MG63 (cell line): ENCODE data around the gene ACOX3. TPM values are rescaled to one million over a fixed set of nuclear protein-coding genes. Genes with fewer than 3 reads are reported as not detected.

ENCODE experiments used
- DNase-seq: peaks from one replicate; pipeline ENCODE4 v3.0.0-alpha.2; 2020
- H3K27me3 ChIP-seq: fragments of 250-450 bp; sonication (Bioruptor Pico); 2 replicates; pipeline ENCODE4 v1.5.1; 2020; ENCODE audit warnings: mild to moderate bottlenecking, moderate library complexity
- H3K36me3 ChIP-seq: fragments of 250-450 bp; sonication (Bioruptor Pico); 2 replicates; pipeline ENCODE4 v1.5.1; 2020; ENCODE audit warnings: mild to moderate bottlenecking, moderate library complexity
- H3K4me3 ChIP-seq: fragments of 250-450 bp; sonication (Bioruptor Pico); 2 replicates; pipeline ENCODE4 v1.5.1; 2020; ENCODE audit warnings: mild to moderate bottlenecking, moderate library complexity
- H3K9me3 ChIP-seq: fragments of 250-450 bp; sonication (Bioruptor Pico); 2 replicates; pipeline ENCODE4 v1.5.1; 2020; ENCODE audit warnings: mild to moderate bottlenecking, moderate library complexity
- total RNA-seq: library from RNA; depleted of rRNA; stranded (reverse); fragments of >200 nt; shearing (Covaris generic); gene quantifications from 2 replicates; pipeline ENCODE4 v1.2.3, GENCODE V29; 2014; ENCODE audit warnings: low replicate concordance

ACOX3 gene
- total RNA-seq, 1 experiment from 2014 or later: 20.3 TPM

DNA sequence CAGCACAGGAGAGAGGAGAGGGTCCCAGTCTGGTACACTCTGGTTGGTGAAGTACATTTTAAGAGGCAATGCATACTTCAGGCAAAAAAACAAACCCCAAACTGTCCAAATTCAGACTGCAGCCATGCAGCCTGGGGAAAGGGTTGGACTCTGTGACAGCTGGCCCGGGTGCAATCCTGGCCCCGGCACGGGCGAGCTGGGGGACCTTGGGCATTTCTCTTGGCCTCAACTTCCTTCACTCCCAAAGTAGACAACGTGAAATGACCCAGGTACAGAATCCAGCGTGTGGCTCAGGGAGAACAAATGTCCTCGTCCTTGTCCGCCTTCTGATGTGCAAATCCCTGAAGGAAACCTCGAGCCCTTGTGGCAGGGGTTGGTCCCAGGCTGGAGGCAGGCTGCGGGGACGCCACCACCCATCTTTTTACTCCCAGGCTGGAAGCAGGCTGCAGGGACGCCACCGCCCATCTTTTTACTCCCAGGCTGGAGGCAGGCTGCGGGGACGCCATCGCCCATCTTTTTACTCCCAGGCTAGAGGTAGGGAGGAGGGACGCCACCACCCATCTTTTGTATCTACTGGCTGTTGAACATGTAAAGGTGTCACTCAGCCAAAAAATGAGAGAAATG lies 62.3 kb downstream of the ACOX3 start:
- no peak for DNase-seq

DNA sequence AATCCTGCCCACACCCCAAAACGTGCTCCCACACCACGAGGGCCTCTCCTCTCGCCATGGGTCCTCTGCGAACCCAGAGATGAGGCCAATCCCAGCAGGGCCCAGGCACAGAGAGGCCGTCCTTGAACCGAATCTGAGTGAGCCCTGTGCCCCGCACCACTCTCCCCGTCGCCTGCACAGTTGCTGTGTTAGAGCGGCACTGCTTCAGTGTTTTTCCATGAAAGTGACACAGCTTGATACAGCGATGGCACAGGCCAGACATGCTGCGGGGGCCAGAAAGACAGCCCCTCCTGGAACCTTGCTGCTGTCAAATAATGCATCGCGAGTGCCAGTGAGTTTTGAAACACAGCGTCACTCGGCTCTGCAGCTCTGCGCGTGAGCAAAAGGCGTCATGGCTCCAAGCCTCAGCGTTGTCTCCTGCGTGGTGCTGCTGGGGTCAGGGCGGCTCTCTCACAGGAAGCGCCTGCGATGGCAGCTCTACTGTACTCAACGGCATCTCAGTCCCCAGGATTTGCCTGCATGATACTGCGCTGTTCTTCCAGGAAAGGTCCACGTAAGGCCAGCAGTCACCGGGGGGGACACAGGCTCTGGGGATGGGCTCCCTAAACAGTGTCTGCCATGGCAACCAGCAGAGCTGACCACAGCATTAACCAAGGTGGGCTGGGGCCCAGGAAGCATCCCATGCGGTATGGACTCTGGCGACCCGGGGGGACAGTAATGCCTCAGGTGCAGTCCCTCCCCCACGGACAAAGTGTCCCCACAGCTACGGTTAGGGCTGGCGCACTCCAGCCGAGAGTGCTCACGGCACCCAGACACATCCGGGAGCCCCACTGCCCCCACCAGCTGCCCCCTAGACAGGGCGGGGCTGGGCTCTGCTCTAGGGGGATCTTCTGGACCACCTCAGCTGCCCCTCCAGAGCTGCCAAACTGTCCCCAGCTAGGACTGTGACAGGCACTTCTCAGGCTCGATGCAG lies 63.1 kb downstream of the ACOX3 start:
- no peak overlapping the region for H3K4me3 ChIP-seq
- H3K36me3 ChIP-seq: no peaks in the 10 kb centered on the region
- no peak for DNase-seq
- no peaks in the 10 kb centered on the region for H3K9me3 ChIP-seq
- H3K27me3 ChIP-seq: no peaks in the 10 kb centered on the region

More for the DNA sequence above, 62.3 kb downstream of the ACOX3 start:
- no peaks in the 10 kb centered on the region for H3K27me3 ChIP-seq
- H3K4me3 ChIP-seq: no peak overlapping the region
- H3K9me3 ChIP-seq: no peaks in the 10 kb centered on the region
- H3K36me3 ChIP-seq: no peaks in the 10 kb centered on the region

DNA sequence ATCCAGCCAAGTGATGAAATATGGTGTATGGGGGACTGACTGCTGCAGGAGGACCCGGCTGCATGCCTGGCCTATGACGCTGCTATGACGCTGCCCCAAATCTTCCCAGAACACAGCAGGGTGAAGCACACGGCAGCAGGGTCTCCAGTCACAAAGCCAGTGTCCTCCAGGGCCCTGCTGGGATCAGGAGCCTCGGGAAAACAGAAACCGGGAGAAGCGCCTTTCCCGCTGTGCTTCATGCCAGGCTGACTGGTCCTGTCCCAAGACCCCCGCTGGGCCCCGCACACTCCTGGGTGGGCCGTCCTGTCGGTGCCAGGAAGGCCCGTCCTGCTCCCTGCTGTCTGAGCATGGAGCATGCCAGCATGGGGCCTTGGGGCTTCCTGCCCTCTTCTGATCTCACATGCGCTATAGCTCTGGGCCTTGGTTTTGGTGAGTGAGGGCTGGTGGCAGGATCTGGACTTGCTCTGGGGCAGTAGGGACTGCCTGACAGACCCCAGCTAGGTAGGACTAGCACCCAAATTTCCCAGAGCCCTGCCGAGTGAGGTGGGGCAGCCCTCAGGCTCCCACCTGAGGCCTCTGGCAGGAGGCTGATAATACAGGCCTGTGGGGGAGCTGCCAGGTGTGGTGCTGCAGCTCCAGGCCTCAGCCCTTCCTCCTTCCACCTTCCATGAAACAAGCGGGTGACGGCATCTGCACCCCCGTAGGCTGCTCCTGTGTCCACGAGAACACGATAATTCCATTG lies 64.0 kb downstream of the ACOX3 start:
- no peaks in the 10 kb centered on the region for H3K36me3 ChIP-seq
- no peaks in the 10 kb centered on the region for H3K27me3 ChIP-seq
- H3K4me3 ChIP-seq: no peak overlapping the region
- H3K9me3 ChIP-seq: no peaks in the 10 kb centered on the region
- no peak for DNase-seq

DNA sequence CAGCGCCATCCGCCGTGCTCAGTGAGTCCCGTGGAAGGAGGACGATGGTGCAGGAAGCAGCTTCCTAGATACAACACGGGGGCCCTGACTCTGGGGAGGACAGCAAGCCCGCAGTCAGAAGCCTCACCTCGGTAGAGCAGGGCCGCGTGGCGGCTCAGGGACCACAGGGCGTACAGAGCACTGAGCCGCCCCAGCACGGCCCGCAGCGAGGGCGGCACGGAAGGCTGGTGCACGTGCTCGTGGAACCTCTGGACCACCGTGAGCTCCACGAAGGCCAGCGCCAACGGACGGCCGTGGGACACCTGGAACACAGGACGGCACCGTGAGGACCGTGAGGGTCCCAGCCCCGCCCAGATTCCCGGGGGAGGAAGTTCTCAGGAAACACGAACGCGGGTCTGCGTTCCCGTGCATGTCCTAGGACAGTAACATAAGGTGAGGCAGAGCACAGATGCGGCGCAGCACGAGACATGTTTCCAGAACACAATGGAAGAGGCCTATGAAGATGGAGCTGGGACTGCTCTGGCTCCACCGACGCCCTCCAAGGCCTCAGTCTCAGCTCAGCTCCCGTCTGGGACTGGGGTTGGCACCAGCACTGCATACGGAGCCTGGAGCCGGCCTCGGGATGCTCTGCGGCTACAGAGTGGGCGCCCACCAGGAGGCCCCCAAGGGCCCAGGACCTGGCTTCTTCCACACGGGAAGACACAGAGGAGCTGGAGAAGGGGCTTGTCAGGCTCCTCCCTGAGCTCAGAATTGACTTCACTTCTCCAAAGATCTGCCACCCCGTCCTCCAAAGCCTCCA lies 65.5 kb downstream of the ACOX3 start:
- Histone ChIP-seq H3K9me3 (no peaks in the 10 kb centered on the region), H3K27me3 (no peaks in the 10 kb centered on the region), H3K36me3 (no peaks in the 10 kb centered on the region), H3K4me3 (no peak overlapping the region)
- no peak for DNase-seq

DNA sequence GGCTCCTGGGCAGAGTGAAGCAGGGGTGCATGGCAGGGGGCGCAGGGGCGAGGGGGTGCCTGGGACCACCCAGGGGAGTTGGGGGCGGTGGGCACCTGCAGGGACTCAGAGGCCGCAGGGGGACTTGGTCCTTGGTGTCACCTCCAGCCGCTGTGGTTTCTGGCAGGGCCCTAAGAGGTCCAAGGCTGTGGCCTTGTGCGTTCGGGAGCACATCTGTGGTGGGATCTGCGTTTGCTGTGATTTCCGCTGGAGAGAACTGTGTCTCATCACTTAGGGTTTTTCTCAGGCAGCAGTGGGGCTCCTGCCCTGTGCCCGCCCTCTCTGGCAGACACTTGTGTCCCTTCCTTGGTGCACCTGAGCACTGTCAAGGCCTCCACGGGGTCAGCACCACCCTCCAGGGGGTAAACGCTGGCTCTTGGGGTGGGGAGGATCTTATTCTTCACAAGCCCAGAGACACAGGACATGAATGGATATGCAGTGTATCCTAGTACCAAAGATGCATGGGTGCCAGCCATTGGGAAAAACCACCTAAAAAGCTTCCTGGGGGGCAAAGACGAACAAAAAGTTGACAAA lies 66.5 kb downstream of the ACOX3 start:
- Histone ChIP-seq H3K27me3 (no peaks in the 10 kb centered on the region), H3K4me3 (no peak overlapping the region), H3K9me3 (no peaks in the 10 kb centered on the region), H3K36me3 (no peaks in the 10 kb centered on the region)
- DNase-seq: no peak

DNA sequence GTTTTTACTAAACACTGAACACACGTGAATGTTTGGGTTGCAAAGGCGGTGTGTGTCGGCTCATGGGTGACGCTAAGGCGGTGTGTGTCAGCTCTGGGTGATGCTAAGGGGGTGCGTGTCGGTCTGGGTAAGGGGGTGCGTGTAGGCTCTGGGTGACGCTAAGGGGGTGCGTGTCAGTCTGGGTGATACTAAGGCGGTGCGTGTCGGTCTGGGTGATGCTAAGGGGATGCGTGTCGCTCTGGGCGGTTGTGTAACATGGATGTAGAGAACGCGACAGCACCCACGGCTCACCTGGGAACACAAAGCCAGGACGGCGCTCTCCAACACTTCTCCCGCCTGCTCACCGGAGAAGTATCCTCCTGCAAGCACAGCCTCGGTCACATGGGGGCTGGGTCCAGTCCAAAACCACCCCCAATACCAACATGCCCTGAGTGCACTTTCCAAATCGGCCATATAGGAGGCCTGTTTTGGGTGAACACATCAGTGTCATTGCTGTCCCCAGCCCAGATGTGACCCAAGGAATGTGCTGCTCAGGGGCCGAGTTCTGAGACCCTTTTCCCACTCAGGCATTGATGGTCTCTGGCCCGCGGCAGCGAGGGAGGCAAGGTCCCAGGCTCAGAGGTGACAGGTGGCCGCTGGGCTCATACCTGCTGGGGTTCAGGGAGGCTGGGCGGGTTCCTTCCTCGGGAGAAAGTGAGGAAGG lies 67.1 kb downstream of the ACOX3 start:
- no peaks in the 10 kb centered on the region for H3K36me3 ChIP-seq
- H3K4me3 ChIP-seq: no peak overlapping the region
- no peaks in the 10 kb centered on the region for H3K9me3 ChIP-seq
- DNase-seq: no peak
- no peaks in the 10 kb centered on the region for H3K27me3 ChIP-seq

DNA sequence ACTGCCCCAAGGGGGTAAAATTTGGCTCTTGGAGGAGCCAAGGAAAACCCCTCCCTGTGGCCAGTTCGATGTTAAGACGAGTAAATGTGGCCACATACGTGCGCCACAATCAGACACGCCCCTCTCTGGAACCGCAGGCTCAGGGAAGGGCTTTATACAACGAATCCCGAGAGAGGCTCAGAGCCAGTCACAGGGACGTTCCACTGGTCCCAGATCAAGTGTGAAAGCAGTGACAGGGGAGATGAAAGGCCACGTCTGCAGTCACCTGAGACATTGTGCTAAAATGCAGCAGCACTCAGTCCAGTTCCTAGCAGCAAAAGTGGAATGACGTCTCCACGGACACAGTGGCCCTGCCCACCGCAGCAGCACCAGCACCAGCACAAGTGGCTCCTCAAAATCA lies 68.0 kb downstream of the ACOX3 start:
- H3K9me3 ChIP-seq: no peaks in the 10 kb centered on the region
- DNase-seq: no peak
- H3K36me3 ChIP-seq: no peaks in the 10 kb centered on the region
- no peak overlapping the region for H3K4me3 ChIP-seq
- H3K27me3 ChIP-seq: no peaks in the 10 kb centered on the region

DNA sequence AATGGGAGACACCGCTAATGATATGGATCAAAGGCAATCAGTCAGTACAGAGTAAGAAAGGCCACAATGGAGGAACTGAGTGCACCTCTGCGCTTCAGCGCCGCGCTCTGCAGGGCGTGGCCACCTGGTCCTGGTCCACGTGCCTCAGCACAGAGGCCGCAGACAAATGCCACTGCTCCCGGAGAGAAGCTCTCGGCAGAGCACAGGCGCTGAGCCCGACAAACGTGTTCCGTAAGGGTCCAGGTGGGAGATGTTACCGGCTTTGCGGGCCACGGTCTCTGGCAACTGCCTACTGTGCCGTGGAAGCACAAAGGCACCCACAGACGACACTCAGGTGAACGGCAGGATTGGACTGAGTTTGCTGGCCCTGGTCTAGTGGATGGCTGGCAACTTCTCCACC lies 68.9 kb downstream of the ACOX3 start:
- no peaks in the 10 kb centered on the region for H3K27me3 ChIP-seq
- no peak for DNase-seq
- no peaks in the 10 kb centered on the region for H3K36me3 ChIP-seq
- H3K9me3 ChIP-seq: no peaks in the 10 kb centered on the region
- H3K4me3 ChIP-seq: no peak overlapping the region

DNA sequence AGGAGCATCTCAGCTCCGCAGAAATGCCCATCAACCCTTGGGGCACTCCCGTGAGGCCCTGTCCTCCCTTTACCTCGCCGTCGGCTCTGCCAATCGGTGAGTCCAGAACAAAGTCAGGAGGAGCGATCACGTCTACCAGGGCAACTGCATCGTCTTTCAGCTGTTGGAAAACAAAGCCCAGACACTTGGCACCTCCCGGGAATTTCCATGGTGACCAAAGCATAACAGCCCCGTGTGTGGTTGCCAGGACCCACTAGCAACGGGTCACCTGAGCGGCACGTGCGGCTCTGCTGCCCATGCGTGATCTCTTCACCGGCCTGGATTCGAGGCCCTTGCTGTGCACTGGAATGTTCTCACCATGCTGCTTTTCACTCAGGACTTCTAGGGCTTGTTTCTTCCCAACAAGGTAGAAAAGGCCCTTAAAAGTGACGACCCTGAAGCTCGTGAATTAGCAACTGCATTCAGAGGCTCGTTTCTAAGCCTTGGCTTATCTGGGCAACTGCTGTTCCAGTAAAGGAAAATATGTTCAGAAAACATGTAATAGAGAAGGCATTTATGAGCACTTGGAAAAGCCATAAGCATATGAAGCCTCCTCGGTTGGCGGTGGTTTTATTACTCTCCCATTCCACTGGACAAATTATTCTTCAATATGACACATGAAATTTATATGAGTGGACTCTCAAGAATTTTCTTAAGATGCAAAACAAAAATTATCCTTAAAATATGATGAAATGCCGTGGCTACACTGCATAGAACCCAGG lies 69.5 kb downstream of the ACOX3 start:
- no peak for DNase-seq
- Histone ChIP-seq H3K4me3 (no peak overlapping the region), H3K9me3 (no peaks in the 10 kb centered on the region)

DNA sequence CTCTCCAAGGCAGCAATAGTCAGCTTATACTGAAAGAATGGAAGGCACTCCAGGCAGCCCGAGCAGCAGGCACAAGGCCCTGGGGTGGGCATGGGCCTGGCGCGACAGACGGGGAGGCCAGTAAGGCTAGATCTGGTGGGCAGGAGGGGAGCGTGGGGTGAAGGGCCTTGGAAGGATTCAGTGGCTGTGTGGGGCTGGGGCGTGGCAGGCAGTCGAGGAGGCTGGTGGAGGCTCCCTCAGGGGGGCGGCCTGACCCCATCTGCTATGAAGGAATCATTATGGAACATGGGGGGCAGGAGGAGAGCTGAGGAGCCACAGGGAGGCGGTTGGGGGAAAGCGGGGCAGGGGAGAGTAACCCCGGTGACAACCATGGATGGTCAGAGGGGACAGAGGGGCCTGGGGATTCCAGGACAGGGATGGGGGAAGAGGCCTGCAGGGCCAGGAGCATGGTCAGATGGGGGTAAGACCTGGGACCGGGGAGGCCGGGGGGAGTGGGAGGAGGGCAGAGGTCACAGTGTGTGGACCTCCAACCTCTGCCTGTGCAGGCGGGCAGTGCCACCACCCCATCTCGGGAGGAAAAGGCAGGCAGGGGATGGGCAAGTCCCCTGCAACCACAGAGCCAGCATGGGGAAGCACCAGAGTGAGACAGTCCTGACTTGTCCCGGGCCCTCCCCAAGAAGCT lies 70.3 kb downstream of the ACOX3 start:
- Histone ChIP-seq H3K36me3 (no peaks in the 10 kb centered on the region), H3K9me3 (no peaks in the 10 kb centered on the region), H3K4me3 (no peak overlapping the region), H3K27me3 (no peaks in the 10 kb centered on the region)
- no peak for DNase-seq

More for the DNA sequence above, 69.5 kb downstream of the ACOX3 start:
- Histone ChIP-seq H3K36me3 (no peaks in the 10 kb centered on the region), H3K27me3 (no peaks in the 10 kb centered on the region)

DNA sequence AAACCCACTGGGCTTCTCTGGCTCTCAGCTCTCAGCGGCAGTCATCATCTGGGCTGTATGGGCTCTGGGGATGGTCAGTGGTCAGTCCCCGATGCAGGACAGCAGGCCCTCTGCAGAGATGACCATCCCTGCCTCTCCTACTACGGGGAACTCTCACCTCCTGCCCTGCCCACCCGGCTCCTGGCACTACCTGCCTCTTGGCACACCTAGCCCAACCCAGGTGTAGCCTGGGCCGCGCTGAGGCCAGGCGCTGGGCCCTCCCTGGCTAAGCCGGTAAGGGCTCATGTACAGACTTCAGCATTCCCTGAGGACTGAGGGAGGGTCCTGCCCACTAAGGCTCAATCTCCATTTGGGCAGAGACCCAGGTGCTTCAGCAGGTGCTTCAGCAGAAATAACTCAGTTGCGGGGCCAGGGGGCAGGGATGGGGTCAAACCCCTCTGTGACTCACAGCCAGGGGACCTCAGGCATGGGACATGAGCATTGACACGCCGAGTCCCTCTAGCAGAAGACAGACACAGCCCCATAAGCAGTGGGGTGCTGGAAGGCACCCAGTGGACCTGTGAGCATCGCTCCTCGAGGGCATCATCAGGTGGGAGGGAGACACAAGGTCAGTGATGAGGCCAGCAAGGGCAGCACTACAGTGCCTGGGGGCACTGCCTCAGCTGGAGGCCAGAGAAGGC lies 71.0 kb downstream of the ACOX3 start:
- no peak overlapping the region for H3K4me3 ChIP-seq
- H3K36me3 ChIP-seq: no peaks in the 10 kb centered on the region
- no peak for DNase-seq
- no peaks in the 10 kb centered on the region for H3K27me3 ChIP-seq
- H3K9me3 ChIP-seq: no peaks in the 10 kb centered on the region

DNA sequence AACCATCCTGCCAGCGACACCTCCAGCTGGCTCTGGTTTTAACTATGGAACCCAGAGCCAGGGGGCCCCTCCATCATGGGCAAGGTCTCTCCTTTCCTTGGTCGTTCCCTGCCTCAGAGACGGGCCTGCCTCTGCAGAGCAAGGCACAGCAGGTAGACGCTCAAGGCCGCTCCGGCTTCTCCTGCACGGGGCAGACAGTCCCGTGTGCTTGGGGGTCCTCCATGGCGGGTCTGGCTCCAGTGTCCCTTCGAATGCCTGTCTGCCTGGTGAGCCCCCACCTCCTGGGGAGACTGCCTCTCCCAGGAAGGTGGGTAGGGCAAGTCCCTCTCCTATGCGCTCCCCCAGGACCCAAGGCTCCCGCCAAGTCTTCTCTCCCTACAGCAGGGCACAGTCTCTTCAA lies 71.5 kb downstream of the ACOX3 start:
- Histone ChIP-seq H3K36me3 (no peaks in the 10 kb centered on the region), H3K27me3 (no peaks in the 10 kb centered on the region), H3K9me3 (no peaks in the 10 kb centered on the region), H3K4me3 (no peak overlapping the region)
- no peak for DNase-seq

DNA sequence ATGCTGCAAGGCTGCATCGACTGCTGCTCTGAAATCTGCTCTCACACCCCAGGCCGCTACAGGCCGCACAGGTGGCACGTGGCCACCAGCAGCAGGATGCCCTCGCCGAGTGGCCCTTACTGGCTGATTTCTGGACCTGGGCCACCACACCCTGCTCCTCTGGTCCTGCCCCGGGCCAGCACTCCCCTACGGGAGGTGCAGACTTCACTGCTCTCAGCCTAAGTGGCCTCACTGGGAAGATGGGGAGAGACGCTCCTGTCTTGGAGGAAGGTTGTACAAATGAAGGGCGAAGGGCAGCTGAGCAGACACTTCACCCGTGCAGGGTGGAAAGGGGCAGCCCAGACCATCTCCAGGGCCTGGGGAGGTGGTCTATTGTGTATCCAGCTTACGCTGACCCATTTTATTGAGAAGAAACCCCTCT lies 72.5 kb downstream of the ACOX3 start:
- Histone ChIP-seq H3K4me3 (no peak overlapping the region), H3K9me3 (no peaks in the 10 kb centered on the region), H3K27me3 (no peaks in the 10 kb centered on the region), H3K36me3 (no peaks in the 10 kb centered on the region)
- DNase-seq: no peak

DNA sequence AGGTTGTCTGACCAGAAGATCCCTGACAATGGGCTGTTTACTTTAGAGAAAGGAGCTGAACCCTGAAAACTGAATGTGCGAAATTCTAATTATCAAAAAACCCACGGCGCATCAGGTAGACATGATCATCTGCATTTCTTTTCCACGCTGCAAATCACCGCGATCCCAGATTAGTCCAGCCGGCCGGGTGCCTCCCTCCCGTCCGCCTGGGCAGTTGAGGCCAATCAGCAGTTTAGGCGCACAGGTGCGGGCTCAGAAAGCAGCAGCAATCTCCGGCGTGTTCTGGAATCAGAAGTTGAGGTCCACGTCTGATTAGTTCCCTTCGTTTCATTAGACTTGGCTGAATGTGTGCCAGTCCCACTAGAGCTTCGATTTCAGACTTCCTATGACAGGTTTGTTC lies 73.9 kb downstream of the ACOX3 start:
- DNase-seq: no peak
- Histone ChIP-seq H3K27me3 (no peaks in the 10 kb centered on the region), H3K4me3 (no peak overlapping the region), H3K36me3 (no peaks in the 10 kb centered on the region), H3K9me3 (no peaks in the 10 kb centered on the region)
